SJCRH30 (cell line): ENCODE results near the gene FSTL4. TPM values are rescaled to one million over a fixed set of nuclear protein-coding genes. Genes with fewer than 3 reads are reported as not detected.

ENCODE experiments used
- DNase-seq, 2 experiments: peaks; one replicate each; pipeline ENCODE4 v3.0.0-alpha.2; 2015 to 2020
- H3K27ac ChIP-seq: fragments of 250-450 bp; sonication (Bioruptor Pico); 2 replicates; pipeline ENCODE4 v1.5.1; 2020; ENCODE audit warnings: mild to moderate bottlenecking, moderate library complexity
- H3K27me3 ChIP-seq: fragments of 250-450 bp; sonication (Bioruptor Pico); 2 replicates; pipeline ENCODE4 v1.5.1; 2020; ENCODE audit warnings: mild to moderate bottlenecking, moderate library complexity
- H3K36me3 ChIP-seq: fragments of 250-450 bp; sonication (Bioruptor Pico); 2 replicates; pipeline ENCODE4 v1.5.1; 2020; ENCODE audit warnings: mild to moderate bottlenecking, moderate library complexity
- H3K4me1 ChIP-seq: fragments of 250-450 bp; sonication (Bioruptor Pico); 2 replicates; pipeline ENCODE4 v1.5.1; 2020; ENCODE audit warnings: mild to moderate bottlenecking, moderate library complexity
- H3K4me3 ChIP-seq: fragments of 250-450 bp; sonication (Bioruptor Pico); 2 replicates; pipeline ENCODE4 v1.5.1; 2020; ENCODE audit warnings: mild to moderate bottlenecking, moderate library complexity
- H3K9me3 ChIP-seq: fragments of 250-450 bp; sonication (Bioruptor Pico); replicated peaks from 2 replicates; pipeline ENCODE4 v1.5.1; 2020; ENCODE audit warnings: mild to moderate bottlenecking, moderate library complexity
- total RNA-seq: library from RNA; depleted of rRNA; stranded (reverse); fragments of >200 nt; shearing (Covaris generic); gene quantifications from 2 replicates; pipeline ENCODE4 v1.2.3, GENCODE V29; 2014

Gene FSTL4
- total RNA-seq, 1 experiment from 2014 or later: 7.1 TPM

GRCh38 chr5:133336121-133336968 is 276.0 kb downstream of the FSTL4 start:
- H3K4me1 ChIP-seq: no peaks in the 10 kb centered on the region
- no peak for DNase-seq
- no peaks in the 10 kb centered on the region for H3K9me3 ChIP-seq
- H3K27me3 ChIP-seq: no peaks in the 10 kb centered on the region
- no peak overlapping the region for H3K27ac ChIP-seq
- no peak overlapping the region for H3K4me3 ChIP-seq
- no peaks in the 10 kb centered on the region for H3K36me3 ChIP-seq

GRCh38 chr5:133334796-133335639 is 277.3 kb downstream of the FSTL4 start:
- DNase-seq: no peak
- H3K4me1 ChIP-seq: no peaks in the 10 kb centered on the region
- no peaks in the 10 kb centered on the region for H3K9me3 ChIP-seq
- H3K36me3 ChIP-seq: no peaks in the 10 kb centered on the region
- no peak overlapping the region for H3K27ac ChIP-seq
- no peaks in the 10 kb centered on the region for H3K27me3 ChIP-seq
- no peak overlapping the region for H3K4me3 ChIP-seq

GRCh38 chr5:133333326-133334150 is 278.8 kb downstream of the FSTL4 start:
- no peaks in the 10 kb centered on the region for H3K36me3 ChIP-seq
- H3K4me3 ChIP-seq: no peak overlapping the region
- DNase-seq: no peak
- H3K27me3 ChIP-seq: no peaks in the 10 kb centered on the region
- H3K9me3 ChIP-seq: no peaks in the 10 kb centered on the region
- H3K27ac ChIP-seq: no peak overlapping the region
- H3K4me1 ChIP-seq: no peaks in the 10 kb centered on the region

GRCh38 chr5:133332439-133333024 is 279.8 kb downstream of the FSTL4 start:
- Histone ChIP-seq H3K36me3 (no peaks in the 10 kb centered on the region), H3K4me1 (no peaks in the 10 kb centered on the region), H3K4me3 (no peak overlapping the region), H3K9me3 (no peaks in the 10 kb centered on the region), H3K27me3 (no peaks in the 10 kb centered on the region), H3K27ac (no peak overlapping the region)
- no peak for DNase-seq

- H3K27ac ChIP-seq: no peak overlapping the region
- H3K27me3 ChIP-seq: no peaks in the 10 kb centered on the region
- H3K4me1 ChIP-seq: no peaks in the 10 kb centered on the region
- no peak for DNase-seq
- no peak overlapping the region for H3K4me3 ChIP-seq
- H3K9me3 ChIP-seq: no peaks in the 10 kb centered on the region
- no peaks in the 10 kb centered on the region for H3K36me3 ChIP-seq
Observed at GRCh38 chr5:133331941-133332340, 280.4 kb downstream of the FSTL4 start.

GRCh38 chr5:133330956-133331355 is 281.4 kb downstream of the FSTL4 start:
- no peaks in the 10 kb centered on the region for H3K9me3 ChIP-seq
- no peaks in the 10 kb centered on the region for H3K36me3 ChIP-seq
- no peaks in the 10 kb centered on the region for H3K27me3 ChIP-seq
- no peak overlapping the region for H3K4me3 ChIP-seq
- no peak for DNase-seq
- H3K27ac ChIP-seq: no peak overlapping the region
- H3K4me1 ChIP-seq: no peaks in the 10 kb centered on the region

GRCh38 chr5:133328800-133329199 is 283.5 kb downstream of the FSTL4 start:
- Histone ChIP-seq H3K9me3 (no peaks in the 10 kb centered on the region), H3K4me3 (no peak overlapping the region)

GRCh38 chr5:133327946-133328401 is 284.4 kb downstream of the FSTL4 start:
- Histone ChIP-seq H3K27ac (no peak overlapping the region), H3K36me3 (no peaks in the 10 kb centered on the region), H3K4me1 (no peaks in the 10 kb centered on the region), H3K4me3 (no peak overlapping the region), H3K9me3 (no peaks in the 10 kb centered on the region), H3K27me3 (no peaks in the 10 kb centered on the region)
- DNase-seq: no peak

More at GRCh38 chr5:133328800-133329199, 283.5 kb downstream of the FSTL4 start:
- Histone ChIP-seq H3K4me1 (no peaks in the 10 kb centered on the region), H3K27ac (no peak overlapping the region), H3K36me3 (no peaks in the 10 kb centered on the region), H3K27me3 (no peaks in the 10 kb centered on the region)
- DNase-seq: no peak

GRCh38 chr5:133326361-133326760 is 286.0 kb downstream of the FSTL4 start:
- Histone ChIP-seq H3K36me3 (no peaks in the 10 kb centered on the region), H3K27me3 (no peaks in the 10 kb centered on the region), H3K4me3 (no peak overlapping the region), H3K27ac (no peak overlapping the region), H3K9me3 (no peaks in the 10 kb centered on the region), H3K4me1 (no peaks in the 10 kb centered on the region)
- no peak for DNase-seq

GRCh38 chr5:133325864-133326263 is 286.5 kb downstream of the FSTL4 start:
- H3K27ac ChIP-seq: no peak overlapping the region
- H3K27me3 ChIP-seq: no peaks in the 10 kb centered on the region
- no peak for DNase-seq
- no peaks in the 10 kb centered on the region for H3K4me1 ChIP-seq
- no peaks in the 10 kb centered on the region for H3K36me3 ChIP-seq
- no peaks in the 10 kb centered on the region for H3K9me3 ChIP-seq
- H3K4me3 ChIP-seq: no peak overlapping the region

GRCh38 chr5:133324926-133325325 is 287.4 kb downstream of the FSTL4 start:
- Histone ChIP-seq H3K27me3 (no peaks in the 10 kb centered on the region), H3K4me3 (no peak overlapping the region), H3K27ac (no peak overlapping the region), H3K36me3 (no peaks in the 10 kb centered on the region), H3K9me3 (no peaks in the 10 kb centered on the region), H3K4me1 (no peaks in the 10 kb centered on the region)
- DNase-seq: no peak

- Histone ChIP-seq H3K27ac (no peak overlapping the region), H3K36me3 (no peaks in the 10 kb centered on the region), H3K9me3 (no peaks in the 10 kb centered on the region), H3K27me3 (no peaks in the 10 kb centered on the region), H3K4me1 (no peaks in the 10 kb centered on the region), H3K4me3 (no peak overlapping the region)
- DNase-seq: no peak
Observed at GRCh38 chr5:133323494-133324457, 288.6 kb downstream of the FSTL4 start.

GRCh38 chr5:133322743-133323142 is 289.6 kb downstream of the FSTL4 start:
- no peak for DNase-seq
- no peaks in the 10 kb centered on the region for H3K9me3 ChIP-seq
- no peak overlapping the region for H3K4me3 ChIP-seq
- no peaks in the 10 kb centered on the region for H3K36me3 ChIP-seq
- no peak overlapping the region for H3K27ac ChIP-seq
- no peaks in the 10 kb centered on the region for H3K4me1 ChIP-seq
- no peaks in the 10 kb centered on the region for H3K27me3 ChIP-seq
